Activated T-helper 17 cell treated with anti-CD3 and anti-CD28 coated beads, Interleukin-2, amount 50 U/mL, for 72 hours (primary cell): ENCODE measurements around the gene CUBN. TPM values are rescaled to one million over a fixed set of nuclear protein-coding genes. Genes with fewer than 3 reads are reported as not detected.
A peak's percentile ranks its signal among the peaks of the same experiment; 100 is the strongest.
"Not testable (repeated sequence)": the region's sequence is repeated elsewhere in the genome, so short reads cannot be mapped to it uniquely, and the experiment has no call there.

Experiments
- ATAC-seq: fragments of 150-1000 bp; cut with Tn5 transposase; replicated peaks from 2 replicates; pipeline ENCODE4 v1.10.0; 2021; ENCODE audit warnings: mild to moderate bottlenecking, moderate library complexity
- H3K27ac Mint-ChIP-seq: one replicate; pipeline ENCODE4 v1.8.0; 2022; ENCODE audit warnings: mixed read lengths
- H3K27me3 Mint-ChIP-seq: one replicate; pipeline ENCODE4 v1.8.0; 2022; ENCODE audit warnings: mixed read lengths
- H3K36me3 Mint-ChIP-seq: one replicate; pipeline ENCODE4 v1.8.0; 2022; ENCODE audit warnings: low read depth, mild to moderate bottlenecking, mixed read lengths
- H3K4me1 Mint-ChIP-seq: one replicate; pipeline ENCODE4 v1.8.0; 2022; ENCODE audit warnings: mixed read lengths
- H3K4me3 Mint-ChIP-seq: one replicate; pipeline ENCODE4 v1.8.0; 2022; ENCODE audit warnings: mild to moderate bottlenecking, mixed read lengths
- H3K9me3 Mint-ChIP-seq: one replicate; pipeline ENCODE4 v1.8.0; 2022; ENCODE audit warnings: mixed read lengths
- total RNA-seq, 2 donors: library from RNA; stranded (reverse); gene quantifications; one replicate each; pipeline ENCODE4 v1.2.3, GENCODE V29; 2022

Gene CUBN
- total RNA-seq, 2 donors from 2014 or later: 0.41 to 0.45 TPM

- no peak for ATAC-seq
- peaks cover 21% of the 10 kb centered on the region for H3K36me3 Mint-ChIP-seq
- H3K9me3 Mint-ChIP-seq: no peaks in the 10 kb centered on the region
- H3K4me1 Mint-ChIP-seq: peaks cover 22% of the 10 kb centered on the region
- H3K4me3 Mint-ChIP-seq: no peak overlapping the region
- peak overlapping the region; percentile 97 for H3K27ac Mint-ChIP-seq
- H3K27me3 Mint-ChIP-seq: no peaks in the 10 kb centered on the region
Measured at GRCh38 chr10:17021656-17022465, 107.8 kb downstream of the CUBN start.

DNA sequence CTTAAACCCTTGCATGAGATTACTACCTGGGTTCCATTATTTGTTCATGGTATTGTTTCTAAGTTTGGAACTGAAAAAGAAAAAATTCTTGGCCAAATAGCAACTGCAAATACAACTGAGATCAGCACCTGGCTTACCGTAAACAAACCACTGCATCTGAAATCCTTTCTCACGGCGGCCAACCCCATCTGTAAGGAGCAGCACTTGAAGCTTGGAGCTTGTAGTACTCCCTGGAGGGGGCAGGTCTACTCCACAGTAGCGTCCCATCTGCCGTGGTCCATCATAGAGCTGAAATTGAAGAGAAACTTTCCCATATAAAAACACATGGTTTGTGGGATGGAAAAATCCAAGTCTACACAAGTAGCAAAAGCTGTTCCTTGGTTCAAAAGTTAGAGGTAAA lies 109.9 kb downstream of the CUBN start:
- Mint-ChIP-seq H3K27ac (no peak overlapping the region), H3K36me3 (peaks cover 9% of the 10 kb centered on the region), H3K27me3 (no peaks in the 10 kb centered on the region)

DNA sequence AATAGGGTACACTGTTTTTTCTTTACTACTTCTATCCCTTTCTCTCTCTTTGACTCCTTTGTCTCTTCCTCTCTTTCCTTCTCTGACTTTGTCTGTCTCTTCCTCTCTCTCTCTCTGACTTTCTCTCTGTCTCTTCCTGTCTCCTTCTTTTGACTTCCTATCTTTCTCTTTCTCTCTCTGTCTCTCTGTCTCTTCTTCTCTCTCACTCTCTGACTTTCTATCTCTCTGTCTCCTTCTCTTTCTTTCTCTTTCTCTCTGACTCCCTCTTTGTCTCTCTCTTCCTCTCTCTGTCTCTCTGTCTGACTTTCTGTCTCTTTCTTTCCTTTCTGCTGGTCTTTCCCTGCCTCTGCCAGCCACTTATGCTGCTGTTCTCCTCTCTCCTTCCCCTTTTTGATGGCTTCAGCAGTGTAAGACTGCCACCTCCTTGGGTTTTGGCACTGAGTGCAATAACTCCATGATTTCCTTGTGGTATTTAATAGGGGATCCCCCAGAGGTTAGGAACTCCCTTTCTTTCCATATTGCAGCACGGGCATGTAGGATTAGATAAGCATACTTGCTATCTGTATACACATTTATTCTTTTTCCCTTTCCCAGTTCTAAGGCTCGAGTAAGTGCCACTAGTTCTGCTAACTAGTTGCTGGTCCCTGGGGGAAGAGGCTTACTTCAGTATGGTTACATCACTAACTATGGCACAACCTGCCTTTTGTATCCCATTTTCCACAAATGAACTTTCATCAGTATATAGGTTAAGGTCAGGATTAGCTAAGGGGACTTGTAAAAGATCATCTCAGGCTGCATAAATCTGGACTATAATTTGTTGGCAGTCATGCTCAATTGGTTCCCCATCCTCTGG lies 116.3 kb downstream of the CUBN start:
- H3K27ac Mint-ChIP-seq: peak overlapping the region; percentile 39
- ATAC-seq, H3K27me3 Mint-ChIP-seq, H3K4me1 Mint-ChIP-seq, H3K36me3 Mint-ChIP-seq, H3K9me3 Mint-ChIP-seq, H3K4me3 Mint-ChIP-seq: not testable (repeated sequence)

More for the DNA sequence above, 109.9 kb downstream of the CUBN start:
- no peak for ATAC-seq
- Mint-ChIP-seq H3K4me3 (no peak overlapping the region), H3K4me1 (peaks cover 12% of the 10 kb centered on the region), H3K9me3 (no peaks in the 10 kb centered on the region)

GRCh38 chr10:17012731-17013130 lies 116.9 kb downstream of the CUBN start:
- H3K36me3 Mint-ChIP-seq, H3K9me3 Mint-ChIP-seq, H3K4me1 Mint-ChIP-seq, ATAC-seq, H3K27me3 Mint-ChIP-seq, H3K4me3 Mint-ChIP-seq: not testable (repeated sequence)
- peak overlapping the region; percentile 39 for H3K27ac Mint-ChIP-seq

DNA sequence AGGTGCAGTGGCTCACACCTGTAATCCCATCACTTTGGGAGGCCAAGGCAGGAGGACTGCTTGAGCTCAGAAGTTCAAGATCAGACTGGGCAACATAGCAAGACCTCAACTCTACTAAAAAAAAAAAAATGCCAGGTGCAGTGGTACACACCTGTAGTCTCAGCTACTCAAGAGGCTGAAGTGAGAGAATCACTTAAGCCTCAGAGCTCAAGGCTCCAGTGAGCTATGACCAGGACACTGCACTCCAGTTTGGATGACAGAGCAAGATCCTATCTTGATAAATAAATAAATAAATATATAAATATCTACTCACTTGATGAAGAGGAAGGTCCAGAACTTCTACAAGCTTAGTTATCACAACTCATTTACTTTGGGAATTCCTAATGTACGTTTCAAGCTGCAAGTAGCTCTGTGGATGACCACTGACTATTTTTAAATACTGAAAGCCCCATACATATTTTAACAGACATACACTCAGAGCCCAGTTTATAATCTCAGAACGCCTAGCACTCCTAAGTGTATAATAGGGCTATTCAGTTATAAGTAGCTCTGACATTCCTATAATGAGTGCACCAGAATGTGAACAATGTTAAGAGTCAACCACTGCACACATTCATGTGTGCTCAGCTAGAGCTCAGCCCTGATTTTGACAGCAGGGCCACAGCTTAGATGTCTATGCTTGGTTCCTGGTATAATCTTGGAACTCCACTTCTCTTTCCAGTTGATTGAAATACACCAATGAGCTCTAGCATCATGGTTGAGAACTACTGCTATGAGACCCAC lies 119.1 kb downstream of the CUBN start:
- ATAC-seq: no peak
- no peaks in the 10 kb centered on the region for H3K9me3 Mint-ChIP-seq
- H3K4me1 Mint-ChIP-seq: peaks cover 12% of the 10 kb centered on the region
- no peaks in the 10 kb centered on the region for H3K36me3 Mint-ChIP-seq
- H3K4me3 Mint-ChIP-seq: no peak overlapping the region
- no peak overlapping the region for H3K27ac Mint-ChIP-seq
- no peaks in the 10 kb centered on the region for H3K27me3 Mint-ChIP-seq

- no peak for ATAC-seq
- Mint-ChIP-seq H3K4me1 (peaks cover 15% of the 10 kb centered on the region), H3K9me3 (peaks cover 2% of the 10 kb centered on the region), H3K27me3 (peaks cover 2% of the 10 kb centered on the region), H3K36me3 (no peaks in the 10 kb centered on the region), H3K27ac (no peak overlapping the region), H3K4me3 (no peak overlapping the region)
Measured at GRCh38 chr10:17009212-17009700, 120.4 kb downstream of the CUBN start.

DNA sequence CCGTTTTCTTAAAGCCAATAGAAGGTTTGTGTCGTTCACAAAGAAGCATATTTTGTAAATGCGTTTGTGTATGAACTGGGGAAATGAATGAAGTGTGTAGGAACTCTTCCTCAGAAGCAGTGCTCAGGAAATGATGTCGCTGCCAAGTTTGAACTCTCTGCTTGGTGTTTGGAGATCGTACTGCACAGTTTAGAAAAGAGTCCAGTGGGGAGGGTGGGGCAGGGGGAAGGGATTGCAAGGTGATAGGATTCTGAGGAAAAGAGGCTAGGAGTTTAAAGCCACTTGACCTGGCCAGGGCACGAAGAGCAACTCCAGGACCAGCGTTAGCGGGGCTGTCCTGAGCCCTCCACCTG lies 122.2 kb downstream of the CUBN start:
- Mint-ChIP-seq H3K27me3 (peaks cover 6% of the 10 kb centered on the region), H3K27ac (no peak overlapping the region), H3K36me3 (peaks cover 1% of the 10 kb centered on the region), H3K4me3 (no peak overlapping the region), H3K4me1 (peaks cover 19% of the 10 kb centered on the region), H3K9me3 (peaks cover 4% of the 10 kb centered on the region)
- ATAC-seq: no peak

GRCh38 chr10:17006631-17007417 lies 122.8 kb downstream of the CUBN start:
- peaks cover 7% of the 10 kb centered on the region for H3K36me3 Mint-ChIP-seq

DNA sequence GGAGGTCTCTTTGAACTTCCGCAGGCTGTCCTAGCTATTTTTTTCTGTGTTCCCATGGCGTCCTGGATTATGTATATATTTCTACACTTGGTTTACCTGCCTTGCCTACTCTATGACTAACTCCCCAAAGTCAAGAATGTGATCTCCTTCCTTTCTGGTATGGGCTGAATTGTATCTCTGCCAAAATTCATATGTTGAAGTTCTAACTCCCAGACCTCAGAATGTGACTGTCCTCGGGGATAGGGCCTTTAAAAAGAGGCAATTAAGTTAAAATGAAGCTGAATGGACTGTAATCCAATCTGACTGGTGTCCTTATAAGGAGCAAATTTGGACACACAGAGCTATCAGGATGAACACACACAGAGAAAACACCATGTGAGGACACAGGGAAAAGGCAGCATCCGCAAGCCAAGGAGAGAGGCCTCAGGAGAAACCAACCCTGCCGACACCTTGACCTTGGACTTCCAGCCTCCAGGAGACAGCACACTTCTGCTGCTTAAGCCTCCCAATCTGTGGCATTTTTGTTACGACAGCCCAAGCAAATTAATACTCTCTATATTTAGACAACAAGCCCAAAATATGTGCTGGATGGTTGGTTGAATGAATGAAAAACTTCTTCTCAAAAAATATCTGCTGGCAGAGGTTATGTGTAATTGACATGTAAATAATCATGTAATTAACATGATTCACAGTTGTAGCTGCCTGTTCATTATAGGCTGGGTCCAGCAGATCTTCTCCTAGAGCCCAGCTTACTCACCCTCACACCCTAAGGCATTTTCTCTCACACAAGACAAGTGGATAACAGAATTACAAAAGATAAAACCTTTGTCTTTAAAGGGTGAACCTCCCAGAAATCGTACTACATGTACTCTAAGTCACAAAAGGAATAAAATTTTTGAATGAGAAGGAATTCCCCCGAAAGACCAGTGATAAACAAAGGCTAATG lies 123.7 kb downstream of the CUBN start:
- Mint-ChIP-seq H3K4me3 (no peak overlapping the region), H3K9me3 (peaks cover 4% of the 10 kb centered on the region), H3K27me3 (peaks cover 6% of the 10 kb centered on the region), H3K36me3 (peaks cover 8% of the 10 kb centered on the region), H3K27ac (no peak overlapping the region), H3K4me1 (peaks cover 23% of the 10 kb centered on the region)
- ATAC-seq: no peak

More at GRCh38 chr10:17006631-17007417, 122.8 kb downstream of the CUBN start:
- peaks cover 4% of the 10 kb centered on the region for H3K9me3 Mint-ChIP-seq
- no peak for ATAC-seq
- peaks cover 23% of the 10 kb centered on the region for H3K4me1 Mint-ChIP-seq
- peaks cover 6% of the 10 kb centered on the region for H3K27me3 Mint-ChIP-seq
- H3K27ac Mint-ChIP-seq: no peak overlapping the region
- no peak overlapping the region for H3K4me3 Mint-ChIP-seq

DNA sequence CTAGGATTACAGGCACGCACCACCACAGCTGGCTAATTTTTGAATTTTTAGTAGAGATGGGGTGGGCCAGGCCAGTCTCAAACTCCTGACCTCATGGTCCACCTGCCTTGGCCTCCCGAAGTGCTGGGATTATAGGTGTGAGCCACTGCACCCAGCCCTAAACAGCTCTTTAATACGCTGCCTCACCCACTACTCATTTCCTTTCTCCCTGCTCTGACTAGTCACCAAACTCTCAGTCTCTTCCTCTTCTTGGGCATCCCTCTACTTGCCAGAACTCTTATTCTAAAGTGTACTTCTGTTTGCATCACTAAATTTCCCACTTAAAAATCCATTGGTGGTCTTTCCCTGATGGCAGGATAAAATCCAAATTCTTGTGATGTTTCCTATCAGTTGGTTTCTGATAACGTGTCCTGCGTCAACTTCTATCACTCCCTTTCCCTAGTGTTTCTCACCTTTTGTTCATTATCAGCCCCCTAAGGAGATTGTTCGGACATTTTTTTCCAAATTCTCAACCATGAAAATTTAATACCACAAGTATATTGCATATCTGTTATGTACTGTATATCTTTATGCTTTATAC lies 124.7 kb downstream of the CUBN start:
- no peak for ATAC-seq
- H3K4me1 Mint-ChIP-seq: peaks cover 23% of the 10 kb centered on the region
- H3K27me3 Mint-ChIP-seq: peaks cover 6% of the 10 kb centered on the region

GRCh38 chr10:17003651-17004286 lies 125.8 kb downstream of the CUBN start:
- H3K27ac Mint-ChIP-seq: peak overlapping the region; percentile 99
- H3K4me1 Mint-ChIP-seq: peaks cover 23% of the 10 kb centered on the region
- H3K36me3 Mint-ChIP-seq: peaks cover 8% of the 10 kb centered on the region
- H3K4me3 Mint-ChIP-seq: peak overlapping the region; percentile 9
- peaks cover 4% of the 10 kb centered on the region for H3K9me3 Mint-ChIP-seq
- no peak for ATAC-seq
- peaks cover 6% of the 10 kb centered on the region for H3K27me3 Mint-ChIP-seq

More for the DNA sequence above, 124.7 kb downstream of the CUBN start:
- Mint-ChIP-seq H3K36me3 (peaks cover 8% of the 10 kb centered on the region), H3K27ac (peak overlapping the region; percentile 99), H3K9me3 (peaks cover 4% of the 10 kb centered on the region), H3K4me3 (no peak overlapping the region)

GRCh38 chr10:17003151-17003550 lies 126.5 kb downstream of the CUBN start:
- ATAC-seq: peak; percentile 88
- Mint-ChIP-seq H3K9me3 (peaks cover 4% of the 10 kb centered on the region), H3K27ac (peak overlapping the region; percentile 99), H3K4me3 (peak overlapping the region; percentile 71), H3K27me3 (peaks cover 6% of the 10 kb centered on the region), H3K4me1 (peaks cover 23% of the 10 kb centered on the region), H3K36me3 (peaks cover 8% of the 10 kb centered on the region)
